ENCODE measurements around the gene PSEN2.

DNA sequence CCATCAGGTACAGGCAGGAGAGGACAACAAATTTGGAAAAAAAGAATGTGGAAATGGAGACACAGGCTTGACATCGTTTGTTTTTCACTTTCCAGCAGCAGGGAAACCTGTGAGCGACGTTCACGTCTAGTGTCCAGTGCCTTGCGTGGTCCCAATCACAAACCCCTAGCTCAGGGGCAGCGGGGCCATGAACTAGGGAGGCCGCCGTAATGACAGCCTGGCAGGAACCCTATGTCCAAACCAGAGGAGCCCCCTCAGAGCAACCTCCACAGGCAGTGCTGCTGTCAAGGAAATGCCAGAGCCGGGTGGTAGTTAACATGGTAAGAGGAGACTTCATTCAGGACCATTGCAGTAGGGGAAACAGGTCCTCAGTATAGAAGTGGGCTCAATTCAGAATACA lies 37.8 kb upstream of the PSEN2 start:
- TF ChIP-seq, protein P1, sequence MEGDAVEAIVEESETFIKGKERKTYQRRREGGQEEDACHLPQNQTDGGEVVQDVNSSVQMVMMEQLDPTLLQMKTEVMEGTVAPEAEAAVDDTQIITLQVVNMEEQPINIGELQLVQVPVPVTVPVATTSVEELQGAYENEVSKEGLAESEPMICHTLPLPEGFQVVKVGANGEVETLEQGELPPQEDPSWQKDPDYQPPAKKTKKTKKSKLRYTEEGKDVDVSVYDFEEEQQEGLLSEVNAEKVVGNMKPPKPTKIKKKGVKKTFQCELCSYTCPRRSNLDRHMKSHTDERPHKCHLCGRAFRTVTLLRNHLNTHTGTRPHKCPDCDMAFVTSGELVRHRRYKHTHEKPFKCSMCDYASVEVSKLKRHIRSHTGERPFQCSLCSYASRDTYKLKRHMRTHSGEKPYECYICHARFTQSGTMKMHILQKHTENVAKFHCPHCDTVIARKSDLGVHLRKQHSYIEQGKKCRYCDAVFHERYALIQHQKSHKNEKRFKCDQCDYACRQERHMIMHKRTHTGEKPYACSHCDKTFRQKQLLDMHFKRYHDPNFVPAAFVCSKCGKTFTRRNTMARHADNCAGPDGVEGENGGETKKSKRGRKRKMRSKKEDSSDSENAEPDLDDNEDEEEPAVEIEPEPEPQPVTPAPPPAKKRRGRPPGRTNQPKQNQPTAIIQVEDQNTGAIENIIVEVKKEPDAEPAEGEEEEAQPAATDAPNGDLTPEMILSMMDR (IDR thresholded peaks at IDR 0.05; ENCODE audit: poor library complexity): no peak
- TF ChIP-seq EZH2phosphoT487 (IDR thresholded peaks at IDR 0.05; ENCODE audit: low read depth, severe bottlenecking, unreplicated experiment) (no peak), EZH2 (IDR thresholded peaks at IDR 0.05; ENCODE audit: borderline replicate concordance) (no peak)

Measured in hepatocyte (in vitro differentiated cells).